Uterus (tissue), 4 donors: ENCODE data around the gene TRAPPC3L. TPM values are rescaled to one million over a fixed set of nuclear protein-coding genes. Genes with fewer than 3 reads are reported as not detected.

Experiments
- DNase-seq, 2 donors: peaks; one replicate each; pipeline ENCODE4 v3.0.0-alpha.2; 2019 to 2020
- H3K27ac ChIP-seq, 2 donors: fragments of 200-600 bp; sonication (generic); 1 replicate in 1 of 2; 2 replicates in 1 of 2; pipeline ENCODE4 v1.5.1; 2016 to 2018
- H3K27me3 ChIP-seq, 2 donors: fragments of 200-600 bp; sonication (generic); one replicate each; pipeline ENCODE4 v1.5.1; 2018 to 2019; ENCODE audit warnings: control low read depth in 1 of 2
- H3K36me3 ChIP-seq, 2 donors: fragments of 200-600 bp; sonication (generic); one replicate each; pipeline ENCODE4 v1.5.1; 2019; ENCODE audit warnings: control low read depth in 1 of 2
- H3K4me1 ChIP-seq, 2 donors: fragments of 200-600 bp; sonication (generic); one replicate each; pipeline ENCODE4 v1.5.1; 2018 to 2019; ENCODE audit warnings: control low read depth in 1 of 2
- H3K4me3 ChIP-seq, 2 donors: fragments of 200-600 bp; sonication (generic); 1 replicate in 1 of 2; 2 replicates in 1 of 2; pipeline ENCODE4 v1.5.1; 2018 to 2019; ENCODE audit warnings: mild to moderate bottlenecking in 1 of 2
- H3K9me3 ChIP-seq, 2 donors: fragments of 200-600 bp; sonication (generic); one replicate each; pipeline ENCODE4 v1.5.1; 2019; ENCODE audit warnings: control low read depth in 1 of 2
- CTCF ChIP-seq, 4 experiments: fragments of 200-600 bp in 2 of 4; fragments of 450-650 bp in 2 of 4; sonication (generic) in 2 of 4; IDR thresholded peaks; one replicate each; pipeline ENCODE4 v1.5.1; 2016 to 2019; ENCODE audit warnings: antibody characterized with exemption in 4 of 4, mild to moderate bottlenecking in 2 of 4, moderate library complexity in 1 of 4
- POLR2A ChIP-seq, 2 donors: fragments of 450-650 bp; IDR thresholded peaks; one replicate each; pipeline ENCODE4 v1.6.1; 2016; ENCODE audit warnings: antibody characterized with exemption in 2 of 2, mild to moderate bottlenecking in 1 of 2, moderate library complexity in 1 of 2
- intact Hi-C: fragments of 100-400 bp; cut with DNase I; formaldehyde crosslinking; loops from one replicate; pipeline ENCODE4 v1.15.1; 2023; ENCODE audit warnings: low total_unique reads
- total RNA-seq, 4 donors: library from RNA; depleted of rRNA in 3 of 4; stranded (reverse); fragments of >200 nt in 3 of 4; gene quantifications; one replicate each; pipeline versions ENCODE4 v1.1.0 to v1.2.4, GENCODE V29; 2014 to 2023
- donor health status: DM: yes; HTN: yes; CAD: no.

The TRAPPC3L gene
- total RNA-seq, 4 donors from 2014 or later = 0.07 TPM; not detected in 3

DNA sequence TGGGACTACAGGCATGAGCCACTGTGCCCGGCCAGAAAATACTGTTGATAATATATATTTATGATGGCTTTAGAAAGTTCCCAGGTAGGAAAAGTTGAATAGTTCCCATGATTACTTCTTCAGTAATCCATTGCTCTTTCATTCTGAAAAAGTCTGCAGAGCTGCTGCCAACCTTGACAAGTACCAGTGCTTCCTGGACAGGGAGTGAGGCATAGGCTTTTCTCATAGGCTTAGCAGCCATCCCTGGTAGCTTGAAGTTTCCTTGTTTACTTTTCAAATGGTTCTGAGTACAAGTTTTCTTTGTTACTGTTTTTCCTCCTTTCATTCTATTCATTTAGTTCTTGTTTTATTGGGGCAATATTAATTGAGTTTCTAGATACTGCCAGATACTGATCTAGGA lies 33.7 kb upstream of the TRAPPC3L start:
- Histone ChIP-seq H3K4me1 (no peaks in the 10 kb centered on the region), H3K36me3 (no peaks in the 10 kb centered on the region)
- intact Hi-C loops = no loop called here

GRCh38 chr6:116578335-116578734 lies 32.9 kb upstream of the TRAPPC3L start:
- intact Hi-C loops = no loop called here
- no peaks in the 10 kb centered on the region for H3K9me3 ChIP-seq
- no peaks in the 10 kb centered on the region for H3K36me3 ChIP-seq
- H3K27me3 ChIP-seq = no peaks in the 10 kb centered on the region
- H3K27ac ChIP-seq = no peak overlapping the region
- H3K4me3 ChIP-seq = no peak overlapping the region
- peaks cover 0 to under 1% of the 10 kb centered on the region in 2 donors for H3K4me1 ChIP-seq
- TF ChIP-seq POLR2A (IDR thresholded peaks at IDR 0.05) (no peak), CTCF (IDR thresholded peaks at IDR 0.05) (no peak)
- no peak for DNase-seq

More for the DNA sequence above, 33.7 kb upstream of the TRAPPC3L start:
- Histone ChIP-seq H3K9me3 (no peaks in the 10 kb centered on the region), H3K4me3 (no peak overlapping the region), H3K27me3 (no peaks in the 10 kb centered on the region), H3K27ac (no peak overlapping the region)
- DNase-seq = no peak
- TF ChIP-seq CTCF (IDR thresholded peaks at IDR 0.05) (no peak), POLR2A (IDR thresholded peaks at IDR 0.05) (no peak)

GRCh38 chr6:116577486-116577885 lies 32.0 kb upstream of the TRAPPC3L start:
- no peak for TF ChIP-seq CTCF (IDR thresholded peaks at IDR 0.05)
- TF ChIP-seq POLR2A (IDR thresholded peaks at IDR 0.05) = no peak
- Histone ChIP-seq H3K27me3 (no peaks in the 10 kb centered on the region), H3K4me1 (peaks cover 0 to 7% of the 10 kb centered on the region in 2 donors), H3K4me3 (no peak overlapping the region), H3K9me3 (no peaks in the 10 kb centered on the region), H3K27ac (no peak overlapping the region), H3K36me3 (no peaks in the 10 kb centered on the region)
- no peak for DNase-seq
- intact Hi-C loops = no loop called here

- Histone ChIP-seq H3K4me1 (peaks cover 2 to 7% of the 10 kb centered on the region in 2 donors), H3K9me3 (no peaks in the 10 kb centered on the region), H3K27ac (no peak overlapping the region), H3K4me3 (no peak overlapping the region), H3K27me3 (no peaks in the 10 kb centered on the region), H3K36me3 (no peaks in the 10 kb centered on the region)
- no peak for DNase-seq
- intact Hi-C loops = no loop called here
- TF ChIP-seq POLR2A (IDR thresholded peaks at IDR 0.05) = no peak
Observed at GRCh38 chr6:116575227-116575626, 29.7 kb upstream of the TRAPPC3L start.

DNA sequence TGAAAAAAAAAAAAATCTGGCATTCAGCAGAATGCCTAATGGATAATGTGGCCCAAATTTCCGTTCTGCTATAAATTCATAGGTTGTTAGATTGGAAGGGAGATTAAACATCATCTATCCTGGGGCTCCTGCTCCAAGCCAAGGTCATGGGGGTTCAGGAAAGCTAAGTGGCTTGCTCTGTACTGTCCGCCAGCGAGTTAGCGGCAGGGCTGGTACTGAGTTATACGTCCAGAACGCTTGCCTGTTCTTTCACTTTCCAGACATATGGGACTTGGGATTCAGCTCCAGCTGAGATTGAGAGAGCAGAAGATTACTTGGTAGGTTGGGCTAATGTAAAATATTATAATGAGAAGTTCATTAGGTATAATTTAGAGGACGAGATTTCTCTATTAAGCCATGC lies 26.7 kb upstream of the TRAPPC3L start:
- Histone ChIP-seq H3K27ac (peak overlapping the region; percentile 74 to 86), H3K36me3 (no peaks in the 10 kb centered on the region), H3K4me3 (peak overlapping the region; percentile 60 to 89), H3K4me1 (peaks cover 3 to 7% of the 10 kb centered on the region in 2 donors), H3K27me3 (no peaks in the 10 kb centered on the region), H3K9me3 (no peaks in the 10 kb centered on the region)
- DNase-seq = no peak
- intact Hi-C loops = no loop called here
- TF ChIP-seq POLR2A (IDR thresholded peaks at IDR 0.05) = no peak
- TF ChIP-seq CTCF (IDR thresholded peaks at IDR 0.05) = no peak

DNA sequence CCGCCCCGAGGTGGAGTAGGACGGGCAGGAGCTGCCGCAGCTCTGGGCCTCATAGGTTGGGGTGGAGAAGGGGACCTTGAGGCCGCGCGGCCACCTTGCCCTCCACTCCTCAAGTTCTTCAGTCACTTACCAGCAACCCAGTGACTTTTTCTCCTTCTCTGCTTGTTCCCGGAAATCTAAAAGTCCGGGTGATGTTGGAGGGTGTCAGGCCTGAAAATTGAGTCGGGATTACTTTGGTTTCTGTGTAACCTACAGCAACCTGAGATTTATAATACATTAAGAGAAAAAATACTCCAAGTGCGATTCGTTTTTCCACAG lies 26.2 kb upstream of the TRAPPC3L start:
- H3K36me3 ChIP-seq = no peaks in the 10 kb centered on the region
- H3K27ac ChIP-seq = peak overlapping the region; percentile 74 to 86
- no peaks in the 10 kb centered on the region for H3K27me3 ChIP-seq
- H3K9me3 ChIP-seq = no peaks in the 10 kb centered on the region
- TF ChIP-seq CTCF (IDR thresholded peaks at IDR 0.05) (no peak), POLR2A (IDR thresholded peaks at IDR 0.05) (no peak)
- H3K4me3 ChIP-seq = peak overlapping the region; percentile 60 to 89
- intact Hi-C loops = no loop called here
- DNase-seq = no peak
- H3K4me1 ChIP-seq = peaks cover 3 to 7% of the 10 kb centered on the region in 2 donors
